K562 (cell line): ENCODE data around the gene EPHA4. TPM values are rescaled to one million over a fixed set of nuclear protein-coding genes. Genes with fewer than 3 reads are reported as not detected.

Source experiments
- ETV6 ChIP-seq, 3 experiments: fragments of 150-350 bp in 1 of 3; sonication (generic) in 1 of 3; formaldehyde crosslinking in 1 of 3; IDR thresholded peaks; 2 replicates each; pipeline versions ENCODE4 v1.6.1 to v1.8.0; 2014 to 2022; ENCODE audit warnings: borderline replicate concordance in 2 of 3, low read depth in 2 of 3, antibody characterized with exemption in 1 of 3, low read length in 1 of 3, mild to moderate bottlenecking in 1 of 3, missing genetic modification reagents in 1 of 3
- POLR3G ChIP-seq: IDR thresholded peaks from 2 replicates; pipeline ENCODE4 v1.6.1; 2011; ENCODE audit not compliant: insufficient read length, insufficient replicate concordance; ENCODE audit errors: extremely low read depth
- RAD51 ChIP-seq: fragments of 450-650 bp; IDR thresholded peaks from 2 replicates; pipeline ENCODE4 v1.7.1; 2016; ENCODE audit warnings: low read depth, mild to moderate bottlenecking, borderline replicate concordance
- TRIM24 ChIP-seq, 2 experiments: fragments of 450-650 bp; IDR thresholded peaks; 2 replicates each; pipeline ENCODE4 v1.6.1; 2016
- ZNF165 ChIP-seq: fragments of 250-450 bp; sonication (Bioruptor Pico); IDR thresholded peaks from 2 replicates; pipeline ENCODE4 v1.4.0; 2020; ENCODE audit warnings: borderline replicate concordance
- ZNF217 ChIP-seq: sonication (generic); formaldehyde crosslinking; IDR thresholded peaks from 2 replicates; pipeline ENCODE4 v1.8.0; 2022; ENCODE audit warnings: mild to moderate bottlenecking, missing genetic modification reagents
- ZNF354B ChIP-seq: fragments of 250-450 bp; sonication (Bioruptor Pico); IDR thresholded peaks from 2 replicates; pipeline ENCODE4 v1.4.0; 2020
- polyA plus RNA-seq, 8 experiments: library from polyadenylated mRNA; depleted of rRNA in 4 of 8; stranded (reverse) in 5 of 8; unstranded in 3 of 8; fragments of >200 nt; fragmentation: Nextera tagmentation in 2 of 8; fragmentation: Illumina TruSeq in 1 of 8; extraction: Ambion mirVana in 2 of 8; extraction: Trizol in 1 of 8; gene quantifications; 2 replicates each; pipeline versions ENCODE4 v1.2.1 to v1.2.3, GENCODE V29; 2011 to 2014; ENCODE audit warnings: inconsistent platforms in 1 of 8, missing spikeins in 1 of 8
- total RNA-seq, 7 experiments: library from RNA; depleted of rRNA in 6 of 7; stranded (reverse); fragments of >200 nt in 6 of 7; fragmentation: Illumina TruSeq in 2 of 7; extraction: Trizol in 2 of 7; gene quantifications; 2 replicates each; pipeline versions ENCODE4 v1.2.1 to v1.2.3, GENCODE V29; 2011 to 2021; ENCODE audit warnings: low replicate concordance in 1 of 7
- TF ChIP-seq, protein P1 (sequence below), 2 experiments: IDR thresholded peaks in 1 of 2; conservative IDR thresholded peaks in 1 of 2; 2 replicates each; pipeline ENCODE4 v1.6.1; 2016; ENCODE audit warnings: low read depth in 2 of 2, mild to moderate bottlenecking in 1 of 2, missing compliant biosample characterization in 1 of 2, missing genetic modification characterization in 1 of 2, moderate library complexity in 1 of 2

The EPHA4 gene
- total and polyA plus RNA-seq, 9 of the 15 experiments (the other 6 are each of a cell fraction or from before 2014, with no cell fraction given), result 0.07 to 0.09 (median 0.07) TPM; not detected in 6

DNA sequence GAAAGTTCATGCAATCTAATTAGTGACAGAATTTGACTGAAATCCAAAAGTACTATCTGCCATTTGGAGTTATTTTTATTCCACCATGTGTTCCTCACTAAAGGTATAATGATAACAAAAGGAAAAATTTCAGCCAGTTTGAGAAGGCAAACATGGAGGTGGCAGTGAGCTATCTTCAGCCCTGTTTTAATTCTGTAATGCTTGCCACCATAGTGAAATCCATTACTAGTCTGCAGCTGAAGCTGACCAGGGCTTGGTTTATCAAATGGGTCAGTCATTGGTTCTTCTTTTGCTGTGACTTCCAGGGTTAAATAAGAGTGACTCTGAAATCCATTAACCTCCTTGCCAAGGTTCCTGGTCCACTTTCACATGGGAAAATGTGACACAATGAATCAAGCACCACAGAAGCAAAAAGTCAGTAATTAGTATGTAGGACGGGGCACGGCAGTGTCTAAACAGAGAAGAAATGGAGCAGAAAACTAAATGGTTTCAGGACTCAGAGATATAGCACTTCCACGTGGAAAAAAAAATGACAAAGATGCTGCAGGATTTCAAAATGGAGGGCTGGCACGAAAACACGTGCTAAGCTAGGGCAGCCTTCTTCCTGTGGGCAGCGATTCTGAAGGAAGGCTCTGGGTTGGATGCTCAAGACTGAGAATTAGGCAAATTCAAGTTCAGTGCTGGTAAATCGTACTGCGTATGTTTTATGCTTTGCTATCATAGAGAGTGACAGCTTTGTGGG lies 87.2 kb downstream of the EPHA4 start (continued):
- TF ChIP-seq, protein P1, sequence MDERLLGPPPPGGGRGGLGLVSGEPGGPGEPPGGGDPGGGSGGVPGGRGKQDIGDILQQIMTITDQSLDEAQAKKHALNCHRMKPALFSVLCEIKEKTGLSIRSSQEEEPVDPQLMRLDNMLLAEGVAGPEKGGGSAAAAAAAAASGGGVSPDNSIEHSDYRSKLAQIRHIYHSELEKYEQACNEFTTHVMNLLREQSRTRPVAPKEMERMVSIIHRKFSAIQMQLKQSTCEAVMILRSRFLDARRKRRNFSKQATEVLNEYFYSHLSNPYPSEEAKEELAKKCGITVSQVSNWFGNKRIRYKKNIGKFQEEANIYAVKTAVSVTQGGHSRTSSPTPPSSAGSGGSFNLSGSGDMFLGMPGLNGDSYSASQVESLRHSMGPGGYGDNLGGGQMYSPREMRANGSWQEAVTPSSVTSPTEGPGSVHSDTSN (CRISPR knock-in tag; IDR thresholded peaks at IDR 0.05; ENCODE audit: low read depth), result no peak
- TF ChIP-seq, protein P1 (tag; conservative IDR thresholded peaks at IDR 0.05; ENCODE audit: low read depth), result no peak
- TF ChIP-seq RAD51 (no peak), TRIM24 (IDR thresholded peaks at IDR 0.05) (no peak), ZNF165 (CRISPR knock-in tag) (no peak), ZNF354B (CRISPR knock-in tag) (no peak), ZNF217 (CRISPR knock-in tag) (no peak), ETV6 (IDR thresholded peaks at IDR 0.05; ENCODE audit: borderline replicate concordance in 1 of 2, low read depth in 2 of 2, low read length in 1 of 2) (no peak), ETV6 (CRISPR knock-in tag; IDR thresholded peaks at IDR 0.05; ENCODE audit: borderline replicate concordance) (no peak), POLR3G (no peak)
